K562 (cell line): ENCODE measurements around the gene CDH5.

Experiments used
- EP300 ChIP-seq: IDR thresholded peaks from 2 replicates; pipeline ENCODE4 v1.6.1; 2012; ENCODE audit warnings: low read length, improper control_type of control experiment
- ERF ChIP-seq: fragments of 450-650 bp; formaldehyde crosslinking; IDR thresholded peaks from 2 replicates; pipeline ENCODE4 v1.4.0; 2020; ENCODE audit warnings: mild to moderate bottlenecking, mixed read lengths
- FOXJ3 ChIP-seq: sonication (generic); formaldehyde crosslinking; IDR thresholded peaks from 2 replicates; pipeline ENCODE4 v1.4.0; 2020; ENCODE audit warnings: mild to moderate bottlenecking, missing genetic modification reagents
- HINFP ChIP-seq: fragments of 450-650 bp; conservative IDR thresholded peaks from 2 replicates; pipeline ENCODE4 v1.6.1; 2016; ENCODE audit warnings: missing genetic modification characterization, low read depth, mild to moderate bottlenecking, control low read depth, missing compliant biosample characterization

GRCh38 chr16:66401610-66402009 is 35.1 kb downstream of the CDH5 start:
- TF ChIP-seq HINFP (no peak), FOXJ3 (CRISPR knock-in tag) (no peak), EP300 (no peak), ERF (CRISPR knock-in tag) (no peak)
